Ectodermal cell (in vitro differentiated cells): Measurements from ENCODE around the gene MYRFL.

Experiments
- H3K27ac ChIP-seq: 2 replicates; pipeline ENCODE4 v1.7.0; 2013; ENCODE audit warnings: mild to moderate bottlenecking, low read depth, low read length; ENCODE audit not compliant: insufficient read depth, poor library complexity, severe bottlenecking
- H3K27me3 ChIP-seq: 2 replicates; pipeline ENCODE4 v1.7.0; 2013; ENCODE audit warnings: mild to moderate bottlenecking, low read length; ENCODE audit not compliant: insufficient read depth, control insufficient read depth, poor library complexity, severe bottlenecking
- H3K36me3 ChIP-seq: one replicate; pipeline ENCODE4 v1.7.0; 2013; ENCODE audit warnings: low read length; ENCODE audit not compliant: control insufficient read depth, insufficient read depth
- H3K4me1 ChIP-seq: one replicate; pipeline ENCODE4 v1.7.0; 2013; ENCODE audit warnings: low read length; ENCODE audit not compliant: control insufficient read depth, insufficient read depth
- H3K4me3 ChIP-seq: 2 replicates; pipeline ENCODE4 v1.7.0; 2013; ENCODE audit warnings: low read depth, low read length, control low read depth; ENCODE audit not compliant: insufficient read depth
- H3K9me3 ChIP-seq: 2 replicates; pipeline ENCODE4 v1.7.0; 2013; ENCODE audit warnings: mild to moderate bottlenecking, low read length, moderate library complexity; ENCODE audit not compliant: control insufficient read depth
- WGBS, 2 experiments: methylation state at CpG; one replicate each; pipeline ENCODE4 v1.1.7; 2013; ENCODE audit warnings: missing lambda C conversion rate in 2 of 2; 5-methylcytosine and 5-hydroxymethylcytosine counted together

The MYRFL gene

DNA sequence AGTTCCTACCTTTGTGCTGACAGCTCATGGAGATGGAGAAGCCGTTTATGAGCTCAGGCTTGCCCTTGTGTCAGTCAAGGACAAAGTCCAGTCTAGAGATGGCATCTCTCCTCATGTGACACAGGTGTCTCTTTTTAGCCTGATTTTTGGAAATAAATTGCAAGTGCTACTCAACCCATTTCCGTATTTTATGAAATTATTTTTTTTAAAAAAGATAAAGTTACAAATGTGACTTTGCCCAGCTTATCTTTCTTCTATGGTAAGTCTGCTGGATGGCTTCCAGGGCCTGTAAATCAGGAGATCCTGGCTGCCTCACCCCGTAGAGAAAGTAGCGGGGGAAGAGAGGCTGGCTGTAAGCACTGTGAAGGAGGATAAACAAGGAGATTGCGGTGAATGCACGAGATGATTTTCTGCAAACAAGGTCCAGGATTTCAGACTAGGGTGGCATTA lies 169.7 kb downstream of the MYRFL start:
- Histone ChIP-seq H3K27me3 (no peaks in the 10 kb centered on the region), H3K36me3 (no peaks in the 10 kb centered on the region), H3K4me3 (no peak overlapping the region), H3K9me3 (no peaks in the 10 kb centered on the region), H3K4me1 (no peaks in the 10 kb centered on the region), H3K27ac (no peak overlapping the region)
- 93 to 96% methylated on average over 5 to 6 of the region's 6 CpGs for WGBS, 2 experiments

DNA sequence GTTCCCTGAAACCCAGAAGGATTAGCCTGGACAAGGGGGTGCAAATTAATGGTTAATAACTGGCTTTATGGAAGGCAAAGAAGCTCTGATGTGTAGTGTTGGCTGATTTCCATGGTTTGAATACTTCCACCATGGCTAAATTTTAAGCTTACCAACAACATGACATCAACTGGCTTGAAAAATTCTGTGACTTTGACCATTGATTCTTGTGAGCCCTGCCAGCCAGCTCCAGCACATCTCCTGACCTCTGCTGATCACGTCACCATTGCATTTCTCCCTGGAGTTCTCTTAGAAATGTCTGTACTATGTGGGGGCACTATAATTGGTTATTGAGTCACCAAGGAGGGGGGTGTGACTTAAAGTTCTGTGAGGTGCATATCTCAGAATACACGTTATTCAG lies 171.2 kb downstream of the MYRFL start:
- no peak overlapping the region for H3K27ac ChIP-seq
- no peaks in the 10 kb centered on the region for H3K36me3 ChIP-seq
- H3K9me3 ChIP-seq: no peaks in the 10 kb centered on the region
- no peaks in the 10 kb centered on the region for H3K27me3 ChIP-seq
- WGBS, 2 experiments: 93 to 95% methylated on average over 2 of the region's 2 CpGs
- no peaks in the 10 kb centered on the region for H3K4me1 ChIP-seq
- no peak overlapping the region for H3K4me3 ChIP-seq

DNA sequence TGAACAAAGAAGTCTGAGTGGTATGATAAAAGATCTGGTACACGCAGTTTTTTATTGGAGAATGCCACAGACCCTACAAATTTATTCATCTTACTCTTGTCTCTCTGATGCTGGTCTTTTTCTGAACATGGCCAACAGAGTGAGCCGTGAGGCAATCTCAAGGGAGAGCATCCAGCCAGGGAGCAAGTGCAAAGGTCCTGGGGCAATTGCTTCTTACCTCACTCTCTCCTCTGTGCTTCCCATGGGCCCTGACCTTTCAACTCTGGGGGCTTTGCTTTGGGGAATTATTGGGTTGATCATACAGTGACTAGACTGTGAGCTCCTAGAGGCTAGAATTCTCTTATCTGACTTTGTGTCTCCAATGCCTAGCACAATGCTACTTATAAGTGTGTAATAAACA lies 171.7 kb downstream of the MYRFL start:
- H3K4me1 ChIP-seq: no peaks in the 10 kb centered on the region
- no peak overlapping the region for H3K27ac ChIP-seq
- H3K4me3 ChIP-seq: no peak overlapping the region
- no peaks in the 10 kb centered on the region for H3K36me3 ChIP-seq
- WGBS, 2 experiments: 94 to 97% methylated on average over 2 of the region's 2 CpGs
- H3K27me3 ChIP-seq: no peaks in the 10 kb centered on the region
- no peaks in the 10 kb centered on the region for H3K9me3 ChIP-seq

DNA sequence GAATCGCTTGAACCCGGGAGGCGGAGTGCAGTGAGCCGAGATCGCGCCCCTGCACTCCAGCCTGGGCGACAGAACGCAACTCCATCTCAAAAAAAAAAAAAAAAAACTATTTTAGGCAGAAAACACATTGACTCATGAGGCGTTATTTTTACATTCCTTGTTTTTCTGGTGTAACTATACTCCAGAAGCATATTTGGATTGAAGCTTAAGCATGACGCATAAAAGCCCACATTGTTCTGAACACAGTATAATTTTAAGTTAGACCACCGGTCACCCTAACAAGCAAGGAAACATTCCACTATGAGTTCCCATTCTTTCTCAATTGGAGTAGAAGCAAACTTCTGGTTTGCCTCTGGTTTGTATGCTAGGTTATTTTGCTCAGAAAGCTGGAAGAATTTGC lies 173.0 kb downstream of the MYRFL start:
- H3K4me3 ChIP-seq: no peak overlapping the region
- H3K27ac ChIP-seq: no peak overlapping the region
- H3K36me3 ChIP-seq: no peaks in the 10 kb centered on the region
- no peaks in the 10 kb centered on the region for H3K27me3 ChIP-seq
- 92 to 98% methylated on average over 11 of the region's 11 CpGs for WGBS, 2 experiments
- no peaks in the 10 kb centered on the region for H3K4me1 ChIP-seq
- H3K9me3 ChIP-seq: no peaks in the 10 kb centered on the region

DNA sequence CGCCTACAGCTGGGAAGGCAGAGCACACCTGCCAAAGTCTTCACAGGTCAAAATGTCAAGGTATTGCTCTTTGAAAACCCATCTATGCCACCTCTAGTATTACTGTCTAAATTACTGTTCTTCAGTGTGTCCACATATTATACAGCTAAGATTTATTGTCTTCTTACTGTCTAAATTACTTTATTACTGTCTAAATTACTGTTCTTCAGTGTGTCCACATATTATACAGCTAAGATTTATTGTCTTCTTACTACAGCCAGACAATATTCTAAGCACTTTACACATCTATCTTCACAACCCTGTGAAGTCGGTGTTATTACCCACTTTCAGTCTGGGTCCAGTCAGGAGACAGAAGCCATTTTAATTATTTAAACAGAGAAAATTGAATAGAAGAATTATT lies 173.9 kb downstream of the MYRFL start:
- WGBS, 2 experiments: 81 to 100% methylated on average over 1 to 2 of the region's 2 CpGs
- no peaks in the 10 kb centered on the region for H3K4me1 ChIP-seq
- H3K36me3 ChIP-seq: no peaks in the 10 kb centered on the region
- no peak overlapping the region for H3K27ac ChIP-seq
- no peak overlapping the region for H3K4me3 ChIP-seq
- H3K27me3 ChIP-seq: no peaks in the 10 kb centered on the region
- no peaks in the 10 kb centered on the region for H3K9me3 ChIP-seq

DNA sequence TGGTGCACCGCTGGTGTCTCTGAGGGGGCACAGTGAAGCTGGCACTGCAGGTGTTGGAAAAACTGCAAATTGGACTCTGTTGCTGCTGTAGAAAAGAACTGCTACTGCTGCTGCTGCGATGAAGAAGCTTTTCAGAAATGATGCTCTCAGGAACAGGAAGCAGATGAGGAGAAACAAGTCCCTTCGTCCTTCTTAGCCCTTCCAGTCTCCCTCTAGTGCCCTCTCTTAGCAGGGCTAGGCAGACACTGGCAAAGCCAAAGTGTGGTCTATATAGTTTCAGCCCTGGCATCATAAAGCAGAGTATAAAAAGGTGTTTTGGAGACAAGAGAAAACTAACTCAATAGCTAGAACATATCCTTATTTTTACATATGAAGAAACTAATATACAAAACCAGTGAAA lies 174.5 kb downstream of the MYRFL start:
- Histone ChIP-seq H3K9me3 (no peaks in the 10 kb centered on the region), H3K36me3 (no peaks in the 10 kb centered on the region), H3K27me3 (no peaks in the 10 kb centered on the region), H3K27ac (no peak overlapping the region), H3K4me3 (no peak overlapping the region), H3K4me1 (no peaks in the 10 kb centered on the region)
- 88 to 93% methylated on average over 3 of the region's 3 CpGs for WGBS, 2 experiments

DNA sequence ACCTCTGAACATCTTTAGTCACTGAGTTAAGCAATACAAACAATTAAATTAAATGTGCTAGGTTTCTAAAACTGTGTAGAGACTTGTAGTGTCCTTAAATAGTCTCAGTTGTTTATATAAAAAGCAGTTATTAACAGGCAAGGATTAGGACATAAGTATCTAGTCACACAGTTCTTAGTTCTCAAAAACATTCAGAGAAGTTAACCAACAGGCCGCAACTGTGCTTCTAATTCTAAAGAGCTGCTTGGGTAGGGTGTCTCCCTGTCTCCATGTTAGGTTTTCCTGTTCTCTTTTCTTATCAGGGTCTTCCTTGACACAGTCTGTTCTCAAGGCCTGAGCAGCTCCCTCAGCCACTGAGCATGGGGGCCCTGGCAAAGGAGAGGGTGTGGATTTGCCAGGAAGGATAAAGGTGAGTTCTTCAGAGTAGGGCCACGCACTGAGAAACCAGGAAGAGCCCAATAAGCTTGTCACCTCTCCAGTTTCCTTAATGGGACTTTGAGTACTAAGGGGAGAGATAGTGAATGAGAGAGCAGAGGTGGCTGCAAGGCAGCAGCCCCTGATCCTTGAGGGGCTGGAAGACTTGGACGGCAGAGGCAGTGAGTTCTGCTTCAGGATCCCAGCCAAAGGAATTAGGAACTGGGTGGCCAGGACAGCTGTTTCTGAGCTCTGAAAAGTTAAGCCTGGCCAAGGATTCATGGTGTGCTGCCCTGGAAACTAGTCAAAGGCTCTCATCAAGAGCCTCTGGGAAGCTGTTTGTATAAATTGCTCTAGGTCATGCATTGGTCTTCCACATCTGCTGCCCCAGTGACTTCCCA lies 177.3 kb downstream of the MYRFL start:
- Histone ChIP-seq H3K27ac (no peak overlapping the region), H3K9me3 (no peaks in the 10 kb centered on the region), H3K27me3 (no peaks in the 10 kb centered on the region), H3K36me3 (no peaks in the 10 kb centered on the region), H3K4me3 (no peak overlapping the region), H3K4me1 (no peaks in the 10 kb centered on the region)
- WGBS, 2 experiments: 90% methylated on average over 3 of the region's 3 CpGs

DNA sequence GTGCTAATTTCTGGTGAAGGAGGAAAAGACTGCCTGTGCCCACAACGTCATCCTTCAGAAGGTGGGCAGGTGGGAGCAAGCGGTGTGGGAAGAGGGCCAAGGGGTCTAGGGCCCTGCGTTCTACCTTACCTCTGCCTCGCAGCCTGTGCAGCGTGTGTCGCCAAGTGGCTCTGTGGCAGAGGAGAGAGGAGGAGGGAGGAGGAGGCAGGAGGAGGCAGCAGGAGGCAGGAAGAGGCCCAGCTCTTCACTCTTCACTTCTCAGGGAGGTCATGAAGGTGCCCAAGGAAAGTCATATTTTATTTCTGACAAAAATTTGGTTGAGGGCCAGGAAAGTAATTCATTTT lies 177.9 kb downstream of the MYRFL start:
- no peak overlapping the region for H3K27ac ChIP-seq
- no peaks in the 10 kb centered on the region for H3K4me1 ChIP-seq
- H3K4me3 ChIP-seq: no peak overlapping the region
- no peaks in the 10 kb centered on the region for H3K9me3 ChIP-seq
- H3K36me3 ChIP-seq: no peaks in the 10 kb centered on the region
- no peaks in the 10 kb centered on the region for H3K27me3 ChIP-seq
- WGBS, 2 experiments: 91% methylated on average over 6 of the region's 6 CpGs

DNA sequence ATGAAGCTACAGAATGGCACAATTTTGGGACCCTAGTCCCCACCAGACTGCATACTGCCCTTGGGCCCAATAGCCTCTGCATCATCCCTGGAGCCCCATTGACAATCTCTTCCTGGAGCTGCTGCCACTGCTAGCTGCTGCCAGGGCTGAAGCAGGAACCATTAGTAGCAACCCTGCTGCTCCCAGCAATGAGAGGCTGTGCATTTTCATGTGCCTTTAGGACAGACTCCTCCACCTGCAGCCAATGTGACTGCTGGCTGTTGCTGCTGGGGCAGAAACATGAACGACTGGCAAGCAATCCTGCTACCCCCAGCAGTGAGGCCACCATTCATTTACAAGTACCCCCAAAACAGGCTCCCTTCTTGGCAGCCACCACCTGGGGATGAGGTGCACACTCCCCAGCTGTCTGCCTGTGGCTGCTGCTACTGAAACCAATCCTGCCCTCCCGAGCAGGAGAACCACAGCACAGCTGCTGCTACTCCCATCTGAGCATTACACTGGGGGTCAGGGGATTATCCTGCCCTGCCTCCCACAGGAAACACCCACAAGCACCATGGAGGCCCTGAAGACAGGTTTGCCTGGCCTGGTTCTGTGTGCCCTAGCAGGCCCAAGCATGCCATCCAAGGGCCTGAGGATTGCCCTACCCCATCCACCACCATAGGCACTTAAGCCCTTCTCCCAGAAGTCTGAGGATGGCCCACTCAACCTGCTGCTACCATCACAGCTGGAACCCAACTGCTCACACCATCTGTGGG lies 181.0 kb downstream of the MYRFL start:
- H3K27me3 ChIP-seq: no peaks in the 10 kb centered on the region
- no peak overlapping the region for H3K4me3 ChIP-seq
- no peak overlapping the region for H3K27ac ChIP-seq
- H3K36me3 ChIP-seq: no peaks in the 10 kb centered on the region
- H3K4me1 ChIP-seq: no peaks in the 10 kb centered on the region
- WGBS, 2 experiments: 78 to 82% methylated on average over 2 of the region's 2 CpGs
- H3K9me3 ChIP-seq: no peaks in the 10 kb centered on the region

DNA sequence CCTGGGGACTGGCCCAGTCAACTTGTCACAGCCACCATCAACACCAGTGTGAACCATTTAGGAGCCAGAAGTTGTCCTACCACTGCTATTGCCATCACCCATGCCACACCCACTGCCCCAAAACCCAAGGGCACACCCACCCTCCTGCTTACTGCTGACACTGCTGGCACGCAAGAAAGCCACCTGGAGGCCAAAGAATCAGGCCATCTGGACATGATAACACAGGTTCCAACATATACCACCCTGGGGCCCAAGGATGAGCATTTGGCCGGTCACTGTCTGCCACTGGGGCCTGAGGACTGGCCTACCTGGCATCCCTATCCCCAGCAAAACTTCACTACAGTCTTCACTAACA lies 181.6 kb downstream of the MYRFL start:
- Histone ChIP-seq H3K27ac (no peak overlapping the region), H3K9me3 (no peaks in the 10 kb centered on the region), H3K4me1 (no peaks in the 10 kb centered on the region), H3K27me3 (no peaks in the 10 kb centered on the region), H3K4me3 (no peak overlapping the region), H3K36me3 (no peaks in the 10 kb centered on the region)
- 46 to 48% methylated on average over 2 of the region's 2 CpGs for WGBS, 2 experiments
